Natural killer cell (primary cell): ENCODE measurements around the gene BCAS3. TPM values are rescaled to one million over a fixed set of nuclear protein-coding genes. Genes with fewer than 3 reads are reported as not detected.

Source experiments
- ATAC-seq, 3 donors: fragments of 150-1000 bp in 2 of 3; fragments of 200-7000 bp in 1 of 3; cut with Tn5 transposase; 1 replicate in 1 of 3; 2 replicates in 2 of 3; pipeline ENCODE4 v1.10.0; 2021; ENCODE audit warnings: mild to moderate bottlenecking in 2 of 3, moderate library complexity in 2 of 3
- DNase-seq, 2 donors: peaks; one replicate each; pipeline versions ENCODE4 v3.0.0 to v3.0.0-alpha.2; 2013 to 2021; ENCODE audit warnings: mixed read lengths in 1 of 2
- H3K27ac ChIP-seq: one replicate; pipeline ENCODE4 v1.5.1; 2013; ENCODE audit warnings: mild to moderate bottlenecking, low read length
- H3K27me3 ChIP-seq: one replicate; pipeline ENCODE4 v1.6.1; 2013; ENCODE audit warnings: low read length; ENCODE audit not compliant: control insufficient read depth, insufficient read depth
- H3K36me3 ChIP-seq: one replicate; pipeline ENCODE4 v1.6.1; 2013; ENCODE audit warnings: low read length; ENCODE audit not compliant: control insufficient read depth, insufficient read depth
- H3K4me1 ChIP-seq: one replicate; pipeline ENCODE4 v1.6.1; 2013; ENCODE audit warnings: low read length; ENCODE audit not compliant: control insufficient read depth, insufficient read depth
- H3K4me3 ChIP-seq: one replicate; pipeline ENCODE4 v1.5.1; 2013; ENCODE audit warnings: low read length
- H3K9me3 ChIP-seq: one replicate; pipeline ENCODE4 v1.6.1; 2013; ENCODE audit warnings: low read length; ENCODE audit not compliant: control insufficient read depth, insufficient read depth
- H3K27ac Mint-ChIP-seq, 2 donors: one replicate each; pipeline ENCODE4 v1.8.0; 2022; ENCODE audit warnings: mild to moderate bottlenecking in 2 of 2, mixed read lengths in 2 of 2, moderate library complexity in 1 of 2
- H3K27me3 Mint-ChIP-seq, 2 donors: one replicate each; pipeline ENCODE4 v1.8.0; 2022; ENCODE audit warnings: low read depth in 2 of 2, mixed read lengths in 2 of 2
- H3K36me3 Mint-ChIP-seq: one replicate; pipeline ENCODE4 v1.8.0; 2022; ENCODE audit warnings: mixed read lengths
- H3K4me1 Mint-ChIP-seq, 2 donors: one replicate each; pipeline ENCODE4 v1.8.0; 2022; ENCODE audit warnings: mixed read lengths in 2 of 2
- H3K4me3 Mint-ChIP-seq: one replicate; pipeline ENCODE4 v1.8.0; 2022; ENCODE audit warnings: mild to moderate bottlenecking, moderate library complexity, mixed read lengths
- H3K9me3 Mint-ChIP-seq, 2 donors: one replicate each; pipeline ENCODE4 v1.8.0; 2022; ENCODE audit warnings: mixed read lengths in 2 of 2
- WGBS: methylation state at CpG from one replicate; pipeline ENCODE4 v1.1.7; 2013; ENCODE audit warnings: missing lambda C conversion rate; ENCODE audit not compliant: insufficient coverage; 5-methylcytosine and 5-hydroxymethylcytosine counted together
- intact Hi-C: fragments of 100-400 bp; cut with micrococcal nuclease; formaldehyde crosslinking; loops from one replicate; pipeline ENCODE4 v1.14.2; 2022
- total RNA-seq, 4 donors: library from RNA; stranded (reverse); fragments of 120-200 nt in 1 of 4; gene quantifications; one replicate each; pipeline versions ENCODE4 v1.2.3 to v1.2.4, GENCODE V29; 2013 to 2022
- TF ChIP-seq, protein P1 (sequence below): fragments of 200-600 bp; IDR thresholded peaks from one replicate; pipeline ENCODE4 v1.8.0; 2022; ENCODE audit warnings: antibody characterized with exemption

BCAS3 gene
- total RNA-seq, 3 donors from 2014 or later (not counting 1 experiment from before 2014, with no cell fraction given) = 60.5 to 87.8 (median 72.0) TPM

DNA sequence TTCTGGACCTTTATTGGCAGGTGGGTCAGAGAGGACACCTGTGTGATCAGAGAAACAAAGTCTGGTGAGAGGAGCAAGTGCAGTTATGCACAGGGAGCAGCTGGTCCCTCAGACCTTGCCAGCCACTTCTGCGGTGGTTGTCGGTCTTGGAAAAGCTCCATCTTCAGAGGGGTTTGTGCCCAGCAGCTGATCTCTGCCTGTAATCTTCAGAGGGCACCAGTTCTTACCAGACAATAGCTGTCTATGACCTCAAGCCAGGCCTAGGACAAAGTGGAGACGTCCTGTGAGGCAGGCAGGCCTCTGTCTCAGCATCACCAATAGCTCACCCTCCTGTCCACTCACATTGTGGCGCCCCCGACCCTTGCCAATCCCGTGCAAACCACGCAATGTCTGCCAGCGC lies 655.5 kb downstream of the BCAS3 start:
- H3K9me3 ChIP-seq = no peaks in the 10 kb centered on the region
- no peak overlapping the region for H3K27ac ChIP-seq
- no peaks in the 10 kb centered on the region for H3K27me3 Mint-ChIP-seq
- TF ChIP-seq, protein P1, sequence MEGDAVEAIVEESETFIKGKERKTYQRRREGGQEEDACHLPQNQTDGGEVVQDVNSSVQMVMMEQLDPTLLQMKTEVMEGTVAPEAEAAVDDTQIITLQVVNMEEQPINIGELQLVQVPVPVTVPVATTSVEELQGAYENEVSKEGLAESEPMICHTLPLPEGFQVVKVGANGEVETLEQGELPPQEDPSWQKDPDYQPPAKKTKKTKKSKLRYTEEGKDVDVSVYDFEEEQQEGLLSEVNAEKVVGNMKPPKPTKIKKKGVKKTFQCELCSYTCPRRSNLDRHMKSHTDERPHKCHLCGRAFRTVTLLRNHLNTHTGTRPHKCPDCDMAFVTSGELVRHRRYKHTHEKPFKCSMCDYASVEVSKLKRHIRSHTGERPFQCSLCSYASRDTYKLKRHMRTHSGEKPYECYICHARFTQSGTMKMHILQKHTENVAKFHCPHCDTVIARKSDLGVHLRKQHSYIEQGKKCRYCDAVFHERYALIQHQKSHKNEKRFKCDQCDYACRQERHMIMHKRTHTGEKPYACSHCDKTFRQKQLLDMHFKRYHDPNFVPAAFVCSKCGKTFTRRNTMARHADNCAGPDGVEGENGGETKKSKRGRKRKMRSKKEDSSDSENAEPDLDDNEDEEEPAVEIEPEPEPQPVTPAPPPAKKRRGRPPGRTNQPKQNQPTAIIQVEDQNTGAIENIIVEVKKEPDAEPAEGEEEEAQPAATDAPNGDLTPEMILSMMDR = no peak
- H3K27me3 ChIP-seq = no peaks in the 10 kb centered on the region
- no peaks in the 10 kb centered on the region for H3K36me3 ChIP-seq
- ATAC-seq (no peak), DNase-seq (no peak)
- no peak overlapping the region for H3K4me3 Mint-ChIP-seq
- H3K4me1 Mint-ChIP-seq = no peaks in the 10 kb centered on the region
- H3K4me3 ChIP-seq = no peak overlapping the region
- H3K9me3 Mint-ChIP-seq = no peaks in the 10 kb centered on the region
- H3K36me3 Mint-ChIP-seq = no peaks in the 10 kb centered on the region
- WGBS = 95% methylated on average over 8 of the region's 8 CpGs
- no peaks in the 10 kb centered on the region for H3K4me1 ChIP-seq
- no peak overlapping the region for H3K27ac Mint-ChIP-seq
- intact Hi-C loops = no loop called here

DNA sequence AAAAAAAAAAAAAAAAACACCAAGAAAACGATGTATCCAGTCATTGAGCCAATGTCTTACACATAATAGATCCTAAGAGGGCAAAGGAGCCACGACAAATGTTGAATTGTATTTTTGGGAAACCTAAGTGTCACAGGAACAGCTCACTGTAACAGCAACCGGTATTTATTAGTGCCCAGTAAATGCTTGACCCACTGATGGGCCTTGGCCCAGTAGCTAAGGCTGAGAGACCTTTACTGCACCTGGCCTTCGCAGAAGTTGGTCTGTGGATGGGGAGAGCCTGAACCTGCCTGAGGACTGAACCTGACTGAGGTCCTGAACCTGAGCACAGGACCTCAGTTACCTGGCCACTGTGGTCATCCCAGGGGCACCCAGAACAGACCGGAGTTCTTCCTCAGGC lies 657.0 kb downstream of the BCAS3 start:
- H3K27me3 Mint-ChIP-seq = no peaks in the 10 kb centered on the region
- no peaks in the 10 kb centered on the region for H3K4me1 ChIP-seq
- H3K36me3 ChIP-seq = no peaks in the 10 kb centered on the region
- intact Hi-C loops = no loop called here
- no peaks in the 10 kb centered on the region for H3K27me3 ChIP-seq
- no peaks in the 10 kb centered on the region for H3K36me3 Mint-ChIP-seq
- no peaks in the 10 kb centered on the region for H3K4me1 Mint-ChIP-seq
- H3K4me3 Mint-ChIP-seq = no peak overlapping the region
- no peaks in the 10 kb centered on the region for H3K9me3 Mint-ChIP-seq
- H3K27ac ChIP-seq = no peak overlapping the region
- 96% methylated on average over 4 of the region's 5 CpGs for WGBS
- ATAC-seq (no peak), DNase-seq (no peak)
- H3K9me3 ChIP-seq = no peaks in the 10 kb centered on the region
- no peak overlapping the region for H3K4me3 ChIP-seq
- H3K27ac Mint-ChIP-seq = no peak overlapping the region
- TF ChIP-seq, protein P1 = no peak

DNA sequence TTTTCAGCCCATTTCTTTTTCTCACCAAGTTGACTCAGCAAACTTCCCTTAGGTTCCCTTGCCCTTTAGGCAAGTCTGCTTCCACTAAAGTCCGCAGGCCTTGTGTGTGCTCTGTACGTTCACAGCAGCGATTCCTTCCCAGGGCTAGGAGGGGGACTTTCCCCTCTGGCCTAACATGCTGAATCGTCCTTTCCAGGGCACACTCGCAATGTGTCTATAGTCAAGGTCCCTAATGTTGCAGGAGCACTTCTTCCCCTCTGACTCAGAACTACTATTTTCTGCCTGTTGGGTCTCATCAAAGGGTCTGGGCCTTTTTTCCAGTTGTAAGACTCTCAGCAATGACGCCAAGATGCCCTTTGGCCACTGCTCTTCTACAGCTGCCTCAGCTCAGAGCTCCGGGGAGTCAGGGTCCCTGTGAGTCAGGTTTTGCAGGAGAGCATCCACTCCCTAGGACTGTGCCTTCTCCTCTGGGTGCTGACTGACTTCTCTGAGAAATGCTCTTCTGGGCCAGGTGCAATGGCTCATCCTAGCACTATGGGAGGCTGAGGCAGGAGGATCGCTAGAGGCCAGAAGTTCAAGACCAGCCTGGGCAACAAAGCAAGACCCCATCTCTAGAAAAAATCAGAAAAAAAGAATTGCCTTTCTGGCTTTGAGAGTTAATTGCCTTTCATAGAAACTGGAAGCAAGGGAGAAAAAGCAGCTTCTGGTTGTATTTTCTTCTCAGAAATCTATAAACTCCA lies 657.6 kb downstream of the BCAS3 start:
- Histone ChIP-seq H3K27ac (no peak overlapping the region), H3K4me1 (no peaks in the 10 kb centered on the region), H3K4me3 (no peak overlapping the region), H3K9me3 (no peaks in the 10 kb centered on the region), H3K36me3 (no peaks in the 10 kb centered on the region), H3K27me3 (no peaks in the 10 kb centered on the region)
- DNase-seq = no peak
- no peak for ATAC-seq
- H3K27me3 Mint-ChIP-seq = no peaks in the 10 kb centered on the region
- intact Hi-C loops = no loop called here
- no peaks in the 10 kb centered on the region for H3K36me3 Mint-ChIP-seq
- H3K4me1 Mint-ChIP-seq = no peaks in the 10 kb centered on the region
- TF ChIP-seq, protein P1 = no peak
- no peaks in the 10 kb centered on the region for H3K9me3 Mint-ChIP-seq
- WGBS = 88% methylated on average over 8 of the region's 8 CpGs
- no peak overlapping the region for H3K27ac Mint-ChIP-seq
- no peak overlapping the region for H3K4me3 Mint-ChIP-seq
